ENCODE data around the gene GUCY2D. TPM values are rescaled to one million over a fixed set of nuclear protein-coding genes. Genes with fewer than 3 reads are reported as not detected.

Gene GUCY2D
- total RNA-seq, 3 donors from 2014 or later, result 0.26 TPM; not detected in 2

DNA sequence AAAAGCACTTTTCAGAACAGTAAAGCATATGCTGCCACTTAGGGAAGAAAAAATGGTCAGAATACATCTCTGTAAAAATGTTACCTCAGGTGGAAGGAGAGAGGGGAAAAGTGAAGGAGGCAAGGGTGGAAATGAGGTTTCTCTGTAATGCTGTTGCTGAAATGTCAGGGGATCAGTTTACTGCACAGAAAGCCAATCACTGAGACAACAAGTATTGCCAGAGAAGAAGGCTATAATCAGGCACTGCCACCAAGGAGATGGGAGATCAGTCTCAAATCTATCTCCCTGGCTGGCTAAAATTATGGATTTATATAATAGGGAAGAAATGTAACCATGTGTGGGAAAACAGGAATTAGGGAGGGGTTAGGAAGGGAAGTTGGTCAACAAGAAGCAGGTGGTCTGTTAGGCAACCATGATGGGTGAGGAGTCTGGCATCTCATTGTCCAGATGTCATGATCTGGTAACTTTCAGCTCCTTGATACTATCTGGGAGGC, 27.7 kb upstream of the GUCY2D start:
- no peak for ATAC-seq
- H3K4me1 ChIP-seq (ENCODE audit: low read depth), result peaks cover 6% of the 10 kb centered on the region
- DNase-seq, result no peak
- no peaks in the 10 kb centered on the region for H3K36me3 ChIP-seq (ENCODE audit: low read depth)
- intact Hi-C loops (cut with DNase I, micrococcal nuclease), result no loop called here
- peaks cover 22% of the 10 kb centered on the region for H3K9me3 ChIP-seq
- TF ChIP-seq, protein P1, sequence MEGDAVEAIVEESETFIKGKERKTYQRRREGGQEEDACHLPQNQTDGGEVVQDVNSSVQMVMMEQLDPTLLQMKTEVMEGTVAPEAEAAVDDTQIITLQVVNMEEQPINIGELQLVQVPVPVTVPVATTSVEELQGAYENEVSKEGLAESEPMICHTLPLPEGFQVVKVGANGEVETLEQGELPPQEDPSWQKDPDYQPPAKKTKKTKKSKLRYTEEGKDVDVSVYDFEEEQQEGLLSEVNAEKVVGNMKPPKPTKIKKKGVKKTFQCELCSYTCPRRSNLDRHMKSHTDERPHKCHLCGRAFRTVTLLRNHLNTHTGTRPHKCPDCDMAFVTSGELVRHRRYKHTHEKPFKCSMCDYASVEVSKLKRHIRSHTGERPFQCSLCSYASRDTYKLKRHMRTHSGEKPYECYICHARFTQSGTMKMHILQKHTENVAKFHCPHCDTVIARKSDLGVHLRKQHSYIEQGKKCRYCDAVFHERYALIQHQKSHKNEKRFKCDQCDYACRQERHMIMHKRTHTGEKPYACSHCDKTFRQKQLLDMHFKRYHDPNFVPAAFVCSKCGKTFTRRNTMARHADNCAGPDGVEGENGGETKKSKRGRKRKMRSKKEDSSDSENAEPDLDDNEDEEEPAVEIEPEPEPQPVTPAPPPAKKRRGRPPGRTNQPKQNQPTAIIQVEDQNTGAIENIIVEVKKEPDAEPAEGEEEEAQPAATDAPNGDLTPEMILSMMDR (IDR thresholded peaks at IDR 0.05), result no peak
- H3K4me3 ChIP-seq, result no peak overlapping the region

GRCh38 chr17:7977039-7977438, 25.4 kb upstream of the GUCY2D start:
- Histone ChIP-seq H3K4me1 (ENCODE audit: low read depth) (peaks cover 6% of the 10 kb centered on the region), H3K9me3 (peaks cover 22% of the 10 kb centered on the region), H3K4me3 (no peak overlapping the region), H3K36me3 (ENCODE audit: low read depth) (no peaks in the 10 kb centered on the region)
- intact Hi-C loops (cut with DNase I, micrococcal nuclease), result no loop called here
- ATAC-seq (peak; percentile 77), DNase-seq (peak in 2 of 3 donors; percentile 50 to 51)
- TF ChIP-seq, protein P1 (IDR thresholded peaks at IDR 0.05), result no peak

DNA sequence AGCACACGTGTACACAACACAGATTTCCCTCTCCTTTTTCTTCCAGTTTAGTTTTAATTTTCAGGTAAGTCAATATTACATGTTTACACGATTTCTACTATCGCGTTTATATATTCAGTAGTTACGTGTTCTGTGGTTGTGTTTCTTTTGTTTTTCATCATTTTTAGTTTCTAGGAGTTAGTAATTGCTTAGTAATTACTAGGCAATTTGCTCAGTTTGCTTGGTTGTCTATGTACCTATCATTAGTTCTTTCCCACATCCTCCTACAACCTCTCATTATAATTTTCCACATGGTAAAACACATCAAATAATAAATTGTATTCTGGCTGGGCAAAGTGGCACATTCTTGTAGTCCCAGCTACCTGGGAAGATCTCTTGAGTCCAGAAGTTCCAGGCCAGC, 24.6 kb upstream of the GUCY2D start:
- Histone ChIP-seq H3K4me3 (no peak overlapping the region), H3K4me1 (ENCODE audit: low read depth) (peaks cover 6% of the 10 kb centered on the region), H3K36me3 (ENCODE audit: low read depth) (no peaks in the 10 kb centered on the region), H3K9me3 (peaks cover 22% of the 10 kb centered on the region)
- TF ChIP-seq, protein P1 (IDR thresholded peaks at IDR 0.05), result no peak
- DNase-seq (no peak), ATAC-seq (no peak)
- intact Hi-C loops (cut with DNase I, micrococcal nuclease), result no loop called here

GRCh38 chr17:7982173-7982572, 20.2 kb upstream of the GUCY2D start:
- intact Hi-C loops (cut with DNase I, micrococcal nuclease), result loop anchor here in 1 of 2 donors (10.0 kb wide), 2 partner anchors 77 to 237 kb away; no protein-coding TSS in a partner anchor
- no peaks in the 10 kb centered on the region for H3K4me1 ChIP-seq (ENCODE audit: low read depth)
- TF ChIP-seq, protein P1 (IDR thresholded peaks at IDR 0.05), result no peak
- ATAC-seq, result no peak
- no peak for DNase-seq
- no peaks in the 10 kb centered on the region for H3K36me3 ChIP-seq (ENCODE audit: low read depth)
- H3K4me3 ChIP-seq, result no peak overlapping the region
- H3K9me3 ChIP-seq, result no peaks in the 10 kb centered on the region

GRCh38 chr17:7982666-7983065, 19.7 kb upstream of the GUCY2D start:
- Histone ChIP-seq H3K36me3 (ENCODE audit: low read depth) (no peaks in the 10 kb centered on the region), H3K4me1 (ENCODE audit: low read depth) (no peaks in the 10 kb centered on the region), H3K4me3 (no peak overlapping the region), H3K9me3 (no peaks in the 10 kb centered on the region)
- TF ChIP-seq, protein P1 (IDR thresholded peaks at IDR 0.05), result no peak
- ATAC-seq (no peak), DNase-seq (no peak)
- intact Hi-C loops (cut with DNase I, micrococcal nuclease), result loop anchor here in 1 of 2 donors (10.0 kb wide), 2 partner anchors 78 to 238 kb away; no protein-coding TSS in a partner anchor

DNA sequence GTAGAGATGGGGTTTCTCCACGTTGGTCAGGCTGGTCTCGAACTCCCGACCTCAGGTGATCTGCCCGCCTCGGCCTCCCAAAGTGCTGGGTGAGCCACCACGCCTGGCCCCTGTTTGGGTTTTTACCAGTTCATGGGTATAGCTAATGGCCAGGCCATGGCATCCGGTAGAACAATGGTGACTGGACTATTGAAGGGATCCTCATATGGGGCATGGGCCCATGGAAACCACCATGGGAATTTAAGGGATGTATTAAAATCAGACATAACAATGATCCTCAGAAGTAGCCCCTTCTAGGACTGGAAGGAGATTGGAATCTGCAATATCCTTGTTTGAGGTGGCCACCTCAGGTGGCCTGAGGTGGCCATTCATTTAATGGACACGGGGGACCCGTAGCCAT, 17.5 kb upstream of the GUCY2D start:
- TF ChIP-seq, protein P1 (IDR thresholded peaks at IDR 0.05), result no peak
- Histone ChIP-seq H3K4me1 (ENCODE audit: low read depth) (peaks cover 3% of the 10 kb centered on the region), H3K4me3 (no peak overlapping the region), H3K9me3 (no peaks in the 10 kb centered on the region), H3K36me3 (ENCODE audit: low read depth) (no peaks in the 10 kb centered on the region)
- DNase-seq, result no peak
- intact Hi-C loops (cut with DNase I, micrococcal nuclease), result loop anchor here (5.0 to 10.0 kb wide), 4 partner anchors 73 to 240 kb away; no protein-coding TSS in a partner anchor
- ATAC-seq, result no peak

Data from mucosa of descending colon (tissue), 3 donors.